ENCODE measurements around the gene IL36B.

The IL36B gene

DNA sequence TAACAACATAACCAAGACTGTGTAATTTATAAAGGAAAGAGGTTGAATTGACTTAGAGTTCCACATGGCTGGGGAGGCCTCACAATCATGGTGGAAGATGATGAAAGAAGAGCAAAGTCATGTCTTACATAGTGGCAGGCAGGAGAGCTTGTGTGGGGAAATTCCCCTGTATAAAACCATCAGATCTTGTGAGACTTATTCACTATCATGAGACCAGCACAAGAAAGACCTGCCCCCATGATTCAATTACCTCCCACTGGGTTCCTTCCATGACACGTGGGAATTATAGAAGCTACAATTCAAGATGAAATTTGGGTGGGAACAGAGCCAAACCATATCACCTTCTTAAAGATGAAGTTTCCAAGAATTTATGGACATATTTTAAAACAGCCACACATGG lies 3.9 kb upstream of the IL36B start:
- DNase-seq (ENCODE audit: low read depth, low spot score): no peak

DNA sequence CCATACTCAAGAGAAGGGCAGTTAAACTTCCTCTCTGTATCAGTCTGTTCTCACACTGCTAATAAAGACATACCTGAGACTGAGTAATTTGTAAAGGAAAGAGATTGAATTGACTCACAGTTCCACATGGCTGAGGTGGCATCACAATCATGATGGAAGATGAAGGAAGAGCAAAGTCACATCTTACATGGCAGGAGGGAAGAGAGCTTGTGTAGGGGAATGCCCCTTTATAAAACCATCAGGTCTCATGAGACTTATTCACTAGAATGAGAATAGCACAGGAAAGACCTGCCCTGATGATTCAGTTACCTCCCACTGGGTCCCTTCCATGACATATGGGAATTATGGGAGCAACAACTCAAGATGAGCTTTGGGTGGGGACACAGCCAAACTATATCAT lies 1.4 kb upstream of the IL36B start:
- DNase-seq (ENCODE audit: low read depth, low spot score): no peak

DNA sequence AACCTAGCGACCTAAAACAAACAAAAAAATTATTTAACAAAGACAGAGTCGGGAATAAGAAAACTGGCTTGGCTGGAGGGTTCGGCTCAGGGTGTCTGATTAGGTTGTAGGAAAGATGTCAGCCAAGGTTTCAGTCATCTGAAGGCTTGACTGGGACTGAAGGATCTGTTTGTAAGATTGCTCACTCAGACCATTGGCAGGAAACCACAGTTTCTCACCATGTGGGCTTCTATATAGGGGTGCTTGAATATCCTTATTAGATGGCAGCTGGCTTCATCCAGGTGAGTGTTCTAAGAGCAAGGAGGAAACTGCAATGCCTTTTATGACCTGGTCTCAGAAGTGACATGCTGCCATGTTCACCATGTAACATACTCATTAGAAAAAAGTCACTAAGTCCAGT lies 999 bp upstream of the IL36B start:
- no peak for DNase-seq (ENCODE audit: low read depth, low spot score)

DNA sequence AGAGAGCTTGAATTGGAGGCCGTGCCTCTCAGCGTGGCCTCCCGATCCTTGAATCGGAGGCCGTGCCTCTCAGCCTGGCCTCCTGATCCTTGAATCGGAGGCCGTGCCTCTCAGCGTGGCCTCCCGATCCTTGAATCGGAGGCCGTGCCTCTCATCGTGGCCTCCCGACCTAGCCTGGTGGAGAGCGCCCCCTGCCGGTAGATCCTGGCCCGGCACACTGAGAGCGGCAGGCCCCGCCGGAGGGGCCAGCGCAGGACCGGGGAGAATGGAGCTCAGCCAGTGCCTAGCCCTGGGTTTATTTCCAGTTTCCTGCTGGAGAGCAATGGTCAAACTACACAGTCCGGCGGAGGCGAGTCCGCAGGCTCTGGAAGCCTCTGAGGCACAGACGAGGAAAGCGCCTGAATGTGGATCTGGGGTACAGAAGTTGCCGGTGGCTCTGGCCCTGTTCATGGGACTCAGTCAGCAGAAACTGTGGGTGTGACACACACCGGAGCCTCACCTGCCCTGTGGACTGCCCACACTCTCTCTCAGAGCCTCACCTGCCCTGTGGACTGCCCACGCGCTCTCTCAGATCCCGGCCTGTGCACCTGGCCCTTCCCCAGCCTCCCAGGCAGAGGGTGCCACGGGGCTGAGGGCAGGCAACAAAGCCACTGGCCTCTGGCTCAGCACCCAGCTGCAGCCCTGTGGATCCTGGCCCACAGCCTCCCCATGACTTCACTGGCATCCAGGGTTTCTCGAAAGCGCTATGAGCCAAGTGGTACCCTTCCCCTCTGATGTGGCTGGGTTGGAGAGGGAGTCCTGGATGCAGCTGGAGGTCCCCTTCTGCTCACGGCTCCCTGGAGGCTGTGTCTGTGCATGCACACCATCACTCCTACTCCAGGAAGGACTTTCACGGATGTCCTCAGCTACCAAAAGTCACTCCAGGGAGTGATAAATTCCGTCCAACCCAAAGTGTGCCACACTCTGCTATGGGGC lies 1.5 kb downstream of the IL36B start:
- no peak for DNase-seq (ENCODE audit: low read depth, low spot score)

DNA sequence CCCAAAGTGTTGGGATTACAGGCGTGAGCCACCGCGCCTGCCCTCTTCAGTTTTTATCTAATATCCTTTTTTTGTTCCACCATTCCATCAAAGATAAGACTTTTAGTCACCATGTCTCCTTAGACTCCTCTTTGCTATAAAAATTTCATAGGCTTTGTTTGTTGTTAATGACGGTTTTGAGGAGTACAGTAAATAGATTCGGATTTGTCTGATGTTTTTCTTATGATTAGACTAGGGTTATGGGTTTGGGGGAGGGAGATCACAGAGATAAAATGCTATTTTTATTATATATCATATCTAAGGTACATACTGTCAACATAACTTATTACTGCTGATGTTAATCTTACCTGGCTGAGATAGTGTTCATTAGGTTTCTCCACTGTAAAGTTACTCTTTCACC lies 6.2 kb downstream of the IL36B start:
- no peak for DNase-seq (ENCODE audit: low read depth, low spot score)

DNA sequence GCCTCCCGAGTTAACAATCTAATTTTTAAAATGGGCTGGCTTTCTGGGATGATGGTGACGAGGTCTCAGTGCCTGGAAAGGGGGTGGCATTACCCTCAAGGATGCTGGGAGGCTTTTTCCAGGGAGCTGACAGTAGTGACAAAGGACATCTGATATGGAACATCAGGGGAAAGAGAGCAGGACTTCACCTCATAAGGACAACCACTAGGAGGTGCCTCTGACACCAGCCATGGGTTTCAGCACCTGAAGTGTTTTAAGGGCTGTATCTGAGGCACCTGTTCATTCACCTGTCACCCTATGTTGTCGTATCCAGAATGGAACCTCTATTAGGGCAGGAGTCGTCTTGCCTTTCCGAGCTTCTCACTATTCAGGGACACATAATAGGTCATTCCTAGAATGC lies 10.8 kb downstream of the IL36B start:
- no peak for DNase-seq (ENCODE audit: low read depth, low spot score)

DNA sequence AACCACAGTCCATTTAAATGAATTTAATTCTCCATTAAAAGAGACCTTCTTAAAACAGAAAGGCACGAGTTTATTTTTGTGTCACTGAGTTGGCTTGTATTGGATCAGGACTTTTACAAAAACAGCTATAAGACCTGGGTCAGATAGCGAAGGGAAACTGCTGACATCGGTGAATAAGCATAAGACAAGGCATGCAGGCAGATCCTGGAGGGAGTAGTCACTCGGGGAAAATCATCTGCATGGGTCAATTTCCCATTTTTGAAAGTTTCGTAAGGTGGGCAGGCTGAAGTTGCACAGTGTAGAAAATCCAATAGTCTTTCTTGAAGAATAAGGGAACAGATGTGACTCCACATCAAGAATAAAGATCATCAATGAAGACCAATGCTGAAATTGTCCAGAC lies 12.9 kb downstream of the IL36B start:
- no peak for DNase-seq (ENCODE audit: low read depth, low spot score)

DNA sequence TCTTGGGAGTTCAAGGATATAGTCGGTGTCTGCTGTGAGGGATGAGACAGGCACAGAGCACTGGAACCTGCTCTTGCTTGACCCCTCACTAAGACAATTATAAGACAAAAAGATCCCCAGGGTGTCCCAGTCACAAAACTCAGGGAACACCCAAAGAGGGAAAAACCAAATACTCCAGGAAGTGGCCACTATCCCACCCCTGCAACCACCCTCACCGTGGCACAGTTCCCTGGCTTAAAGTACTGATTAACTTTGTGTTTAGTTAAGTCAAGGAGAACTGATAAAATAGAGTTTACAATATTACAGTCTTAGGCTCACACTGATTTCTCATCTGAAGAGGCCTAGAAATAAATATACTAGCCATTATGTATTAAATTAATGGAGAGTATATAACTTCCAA lies 13.5 kb downstream of the IL36B start:
- DNase-seq (ENCODE audit: low read depth, low spot score): no peak

DNA sequence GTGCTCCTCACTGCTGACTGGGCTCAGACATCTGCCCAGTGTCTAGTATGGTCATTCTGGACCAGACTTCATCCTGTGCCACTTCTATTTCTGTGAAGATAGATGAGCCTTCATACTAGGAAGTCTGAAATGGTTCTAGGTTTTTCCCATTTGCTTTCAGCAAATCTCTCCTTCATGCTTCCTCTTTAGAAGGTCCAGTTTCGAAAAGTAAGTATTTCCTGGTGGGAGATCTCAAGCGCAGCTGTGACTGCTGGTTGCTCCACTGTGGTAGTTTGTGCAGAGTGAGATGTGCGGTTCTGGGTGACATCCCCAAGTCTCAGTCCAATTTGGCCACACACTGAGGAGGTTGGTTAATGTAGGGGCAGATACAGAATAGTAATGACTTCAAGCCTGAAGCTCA lies 14.4 kb downstream of the IL36B start:
- DNase-seq (ENCODE audit: low read depth, low spot score): no peak

DNA sequence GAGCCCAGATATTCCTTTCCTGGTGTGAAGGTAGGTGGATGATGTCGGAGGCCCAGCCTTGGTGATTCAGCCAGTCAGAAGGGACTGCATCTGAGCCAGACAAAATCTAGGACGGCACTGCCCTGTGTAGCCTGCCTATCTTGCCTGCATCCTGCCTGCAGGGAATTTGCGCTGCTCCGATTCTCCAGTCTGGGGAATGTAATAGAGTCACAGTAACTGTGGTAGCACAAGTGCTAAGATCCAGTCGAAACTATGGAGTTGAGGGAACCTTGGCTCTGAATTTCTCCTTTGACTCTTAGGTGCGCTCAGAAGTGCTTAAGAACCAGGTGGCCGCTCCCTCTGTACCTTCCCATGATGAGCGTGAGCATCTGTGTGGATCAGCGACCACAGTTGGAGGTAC lies 15.9 kb downstream of the IL36B start:
- no peak for DNase-seq (ENCODE audit: low read depth, low spot score)

DNA sequence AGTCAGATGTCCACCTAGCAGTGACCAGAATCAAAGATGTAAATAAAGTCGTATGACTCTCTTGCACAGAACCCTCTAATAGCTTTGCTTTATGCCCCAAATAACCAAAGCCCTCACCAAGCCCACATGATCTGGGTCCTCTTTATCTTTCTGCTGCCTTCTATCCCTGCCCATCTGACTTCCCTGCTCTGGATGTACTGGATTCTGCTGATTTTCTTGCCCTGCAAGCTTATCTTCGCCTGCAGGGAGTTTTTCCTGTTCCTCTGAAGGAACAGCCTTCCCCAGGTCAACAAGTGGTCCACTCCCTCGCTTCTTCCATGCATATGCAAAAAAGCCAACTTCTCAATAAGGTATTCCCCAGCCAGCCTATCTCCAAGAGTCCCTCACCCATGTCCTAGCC lies 18.7 kb downstream of the IL36B start:
- no peak for DNase-seq (ENCODE audit: low read depth, low spot score)

DNA sequence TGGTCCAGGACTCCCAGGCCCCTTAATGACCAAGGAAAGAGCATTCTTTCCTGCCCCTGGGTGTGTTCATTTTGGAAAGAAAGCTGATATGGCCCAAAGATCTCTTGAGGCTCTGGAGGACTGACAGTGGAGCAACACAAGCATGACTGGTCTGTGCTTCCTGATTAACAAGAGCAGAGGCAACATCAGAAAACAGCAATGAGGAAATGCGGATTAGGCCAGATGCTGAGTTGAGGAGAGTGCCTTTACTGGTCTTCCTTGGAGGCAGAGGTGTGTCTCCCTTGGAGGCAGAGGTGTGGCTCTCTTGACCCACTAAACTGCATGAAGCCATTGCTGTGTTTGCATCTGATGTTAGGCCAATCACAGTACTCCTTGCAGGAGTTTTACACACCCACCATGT lies 19.9 kb downstream of the IL36B start:
- DNase-seq (ENCODE audit: low read depth, low spot score): no peak

DNA sequence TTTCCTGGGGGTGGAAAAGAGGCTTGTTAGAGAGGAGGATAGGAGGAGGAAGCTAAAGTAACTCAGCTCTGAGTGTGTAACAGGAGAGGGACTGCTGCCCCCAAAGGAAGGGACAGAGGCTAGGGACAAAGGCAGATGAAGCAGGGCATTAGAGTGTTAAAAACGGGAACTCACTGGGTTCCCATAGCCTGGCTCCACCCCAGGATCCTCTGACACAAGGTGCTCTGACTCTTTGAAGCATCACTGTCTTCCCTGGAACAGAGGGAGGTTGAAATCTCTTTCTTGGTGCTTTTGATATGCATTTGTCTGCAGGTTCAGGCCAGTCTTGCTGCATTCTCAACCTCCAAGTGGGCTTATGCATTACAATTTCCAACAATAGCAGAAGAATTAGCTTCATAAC lies 24.6 kb downstream of the IL36B start:
- no peak for DNase-seq (ENCODE audit: low read depth, low spot score)

DNA sequence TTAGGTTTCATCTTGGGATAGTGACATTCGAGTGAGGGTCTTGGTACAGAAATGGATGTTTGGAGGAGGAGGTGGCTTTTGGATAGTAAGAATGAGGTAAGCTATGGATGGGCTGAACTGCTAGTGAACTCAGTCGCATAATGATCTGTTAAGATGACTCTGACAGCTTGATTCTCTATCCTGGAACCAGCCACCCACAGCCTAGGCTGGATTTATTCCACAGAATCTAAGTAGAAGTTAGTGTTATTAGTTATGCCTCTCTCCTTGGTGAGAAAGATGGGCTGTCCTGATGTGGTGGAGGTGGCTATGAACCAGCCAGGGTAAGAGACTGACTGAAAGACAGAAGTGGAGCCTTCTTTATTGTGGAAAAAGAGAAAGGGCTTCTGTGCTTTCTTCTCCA lies 25.0 kb downstream of the IL36B start:
- DNase-seq (ENCODE audit: low read depth, low spot score): no peak

DNA sequence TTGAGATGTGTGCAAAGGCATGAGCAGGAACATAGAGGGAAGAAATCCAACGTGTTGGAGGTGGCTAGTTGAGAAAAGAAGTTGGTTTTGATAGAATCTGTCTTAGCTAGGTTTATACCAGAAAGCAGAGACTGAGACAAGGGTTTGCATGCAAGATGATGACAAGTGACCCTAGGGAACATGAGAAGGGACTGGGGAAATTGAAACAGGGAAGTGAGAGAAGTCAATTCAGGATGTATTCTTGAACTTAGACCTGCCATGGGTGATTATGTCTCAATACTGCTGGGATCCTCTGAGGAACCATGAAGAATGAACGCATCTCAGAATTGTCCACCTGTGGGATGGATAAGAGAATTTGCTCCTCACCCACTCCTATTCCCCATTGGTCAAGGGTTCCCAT lies 26.9 kb downstream of the IL36B start:
- no peak for DNase-seq (ENCODE audit: low read depth, low spot score)

DNA sequence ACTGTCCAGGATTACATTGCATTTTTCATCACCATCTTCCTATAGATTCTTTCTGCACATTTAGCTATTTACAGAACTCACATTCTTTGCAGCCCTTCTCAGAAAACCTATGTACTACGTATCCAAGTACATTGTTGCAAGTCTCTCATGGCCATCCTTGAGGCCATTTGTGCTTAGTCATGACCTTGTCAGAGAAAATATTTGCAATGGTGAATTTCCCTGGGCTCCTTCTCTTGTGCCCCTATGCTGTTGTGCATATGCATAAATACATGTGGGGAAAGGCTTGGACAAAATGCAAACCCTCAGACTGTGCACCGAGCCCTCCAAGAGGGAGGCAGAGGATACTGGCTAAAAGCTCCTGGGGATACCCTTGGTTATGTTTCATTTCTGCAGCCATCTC lies 27.9 kb downstream of the IL36B start:
- no peak for DNase-seq (ENCODE audit: low read depth, low spot score)

DNA sequence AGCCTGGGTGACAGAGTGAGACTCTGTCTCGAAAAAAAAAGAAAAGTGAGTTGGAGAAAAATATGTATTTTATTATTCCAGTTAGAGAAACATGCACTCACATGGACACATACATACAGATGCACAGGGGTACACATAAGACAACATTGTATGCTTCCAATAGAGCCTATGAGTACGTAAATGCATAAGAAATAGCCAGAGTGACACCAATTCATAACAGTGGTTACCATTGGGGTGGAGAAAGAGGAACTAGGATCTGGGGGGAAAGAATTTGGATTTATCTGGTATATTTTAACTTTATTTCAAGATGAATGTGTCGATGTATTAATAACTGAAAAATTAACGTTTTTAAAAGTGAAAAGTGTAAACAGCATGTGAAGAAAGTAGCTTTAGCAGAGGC lies 31.4 kb downstream of the IL36B start:
- no peak for DNase-seq (ENCODE audit: low read depth, low spot score)

DNA sequence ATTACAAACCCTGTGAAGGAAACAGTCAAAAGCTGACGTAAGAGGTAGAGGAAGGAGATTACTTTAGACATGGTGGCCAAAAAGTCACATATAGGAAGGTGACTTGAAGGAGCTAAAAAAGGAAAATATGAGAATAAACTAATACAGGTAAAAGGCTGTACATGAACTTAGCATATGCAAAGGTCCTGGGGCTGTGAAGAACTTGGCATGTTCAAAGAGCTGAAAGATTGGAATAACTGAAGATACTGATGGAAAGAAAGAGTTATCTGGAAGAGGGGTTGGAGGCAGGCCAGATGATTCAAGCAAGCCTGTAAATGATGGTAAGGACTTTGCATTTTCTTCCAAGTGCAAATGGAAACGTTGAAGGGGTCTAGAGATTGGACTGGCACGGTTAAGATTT lies 34.2 kb downstream of the IL36B start:
- no peak for DNase-seq (ENCODE audit: low read depth, low spot score)

DNA sequence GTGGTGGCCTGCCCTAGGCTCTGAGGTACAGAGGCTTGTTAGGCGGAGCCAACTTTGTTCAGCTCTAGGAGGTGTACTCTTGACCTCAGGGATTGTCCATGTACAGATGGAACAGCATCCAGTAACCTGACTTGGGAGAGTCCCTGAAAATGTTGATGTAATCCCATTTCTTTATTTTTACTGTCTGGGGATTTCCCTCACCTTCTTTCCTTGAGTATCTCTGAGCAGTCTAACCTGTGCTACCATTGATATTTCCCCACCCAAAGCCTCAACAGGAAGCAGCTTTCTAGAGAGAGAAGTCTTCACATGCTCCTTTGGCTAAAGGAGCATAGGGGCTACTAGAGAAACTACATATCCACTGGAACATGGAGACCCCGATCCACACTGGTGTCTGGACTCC lies 37.0 kb downstream of the IL36B start:
- DNase-seq (ENCODE audit: low read depth, low spot score): no peak

DNA sequence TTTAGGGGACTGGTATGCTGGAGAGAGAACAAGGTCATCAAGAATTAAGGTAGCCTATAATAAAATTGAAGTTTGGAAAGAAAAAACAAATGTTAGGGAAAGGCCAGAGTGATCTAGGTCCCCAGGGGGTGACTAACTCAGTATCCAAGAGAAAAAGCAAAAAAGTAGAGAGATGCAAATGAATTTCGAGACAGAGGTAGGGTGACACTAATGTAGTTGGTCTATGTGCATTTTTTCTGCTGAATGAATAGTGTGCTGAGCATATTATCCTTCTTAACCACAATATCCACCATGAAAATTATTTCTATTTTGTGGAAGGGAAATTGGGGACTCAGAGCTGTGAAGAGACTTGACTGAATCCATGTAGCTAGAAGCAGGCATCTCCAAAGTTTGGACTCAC lies 37.6 kb downstream of the IL36B start:
- DNase-seq (ENCODE audit: low read depth, low spot score): no peak

DNA sequence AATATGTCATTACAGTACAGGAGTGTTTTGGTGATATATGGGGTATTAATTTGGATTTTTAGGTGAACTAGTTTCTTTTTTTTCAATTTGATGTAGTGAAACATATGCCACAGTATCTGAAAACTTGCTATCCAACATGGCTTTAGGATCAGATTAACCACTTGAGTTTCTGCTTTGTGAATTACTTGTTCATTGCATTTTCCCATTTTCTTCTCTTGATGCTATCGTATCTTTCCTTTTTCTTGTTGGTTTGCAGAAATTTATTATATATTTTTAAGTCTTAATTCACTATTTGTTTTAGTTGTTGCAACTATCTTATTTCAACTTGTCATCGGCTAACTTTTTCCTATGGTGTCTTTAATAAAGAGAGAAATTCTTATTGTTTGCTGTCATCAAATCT lies 38.6 kb downstream of the IL36B start:
- DNase-seq (ENCODE audit: low read depth, low spot score): no peak

DNA sequence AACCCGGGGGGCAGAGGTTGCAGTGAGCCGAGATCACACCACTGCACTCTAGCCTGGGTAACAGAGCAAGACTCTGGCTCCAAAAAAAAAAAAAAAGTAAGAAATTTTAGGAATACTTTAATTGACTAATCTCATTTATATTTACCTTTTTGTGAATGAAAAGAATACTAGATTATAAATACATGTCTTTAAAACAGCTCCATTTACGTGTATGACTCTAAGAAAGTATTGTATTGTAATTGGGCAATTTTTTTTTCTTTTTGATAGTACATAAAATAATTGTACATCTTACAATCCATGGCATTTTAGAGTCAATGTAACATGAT lies 39.4 kb downstream of the IL36B start:
- DNase-seq (ENCODE audit: low read depth, low spot score): no peak

DNA sequence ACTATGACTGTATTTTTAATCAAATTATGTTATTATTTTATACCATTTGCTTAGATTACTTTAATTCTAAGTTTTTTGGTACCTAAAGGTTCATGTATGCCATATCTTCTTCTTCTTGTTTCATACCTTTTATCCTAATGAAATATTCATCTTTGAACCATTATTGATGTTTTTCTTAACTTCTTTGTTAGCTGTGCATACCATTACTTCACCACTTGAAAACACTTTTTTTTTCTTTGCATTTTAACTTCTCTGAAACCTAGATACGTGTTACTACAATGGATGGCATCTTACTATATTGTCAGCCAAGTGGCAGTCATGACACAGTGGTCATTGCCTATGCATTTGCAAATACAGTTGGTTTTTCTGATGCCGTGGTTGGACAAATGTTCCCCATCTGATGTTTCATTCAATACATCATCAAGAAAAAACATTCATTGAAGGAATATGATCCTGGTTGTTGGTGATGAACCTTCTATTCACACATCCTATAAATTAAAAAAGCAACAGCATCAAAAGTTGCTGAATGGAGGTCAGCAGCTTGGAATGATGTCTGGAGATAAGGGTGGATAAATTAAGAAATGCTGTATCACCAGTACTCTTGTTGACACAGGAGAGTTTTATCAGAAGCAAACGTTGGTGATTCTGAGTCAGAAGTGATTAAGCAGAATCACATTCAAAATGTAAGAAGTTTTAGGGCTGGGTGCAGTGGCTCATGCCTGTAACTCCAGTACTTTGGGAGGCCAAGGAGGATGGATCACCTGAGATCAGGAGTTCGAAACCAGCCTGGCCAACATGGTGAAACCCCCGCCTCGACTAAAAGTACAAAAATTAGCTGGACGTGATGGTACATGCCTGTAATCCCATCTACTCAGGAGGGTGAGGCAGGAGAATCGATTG lies 40.0 kb downstream of the IL36B start:
- no peak for DNase-seq (ENCODE audit: low read depth, low spot score)
